Neural progenitor cell (in vitro differentiated cells): ENCODE results near the gene INSR.

Source experiments
- CTCF ChIP-seq: fragments of 200-600 bp; sonication (generic); IDR thresholded peaks from 2 replicates; pipeline ENCODE4 v1.5.1; 2017; ENCODE audit warnings: antibody characterized with exemption, mild to moderate bottlenecking
- EZH2phosphoT487 ChIP-seq: fragments of 200-600 bp; sonication (generic); IDR thresholded peaks from 2 replicates; pipeline ENCODE4 v1.6.1; 2017; ENCODE audit warnings: antibody characterized with exemption

- no peak for TF ChIP-seq CTCF
- TF ChIP-seq EZH2phosphoT487: no peak
Measured at GRCh38 chr19:7255631-7256030, 38.6 kb downstream of the INSR start.
